Umbilical cord (tissue), 2 donors: Measurements from ENCODE around the gene RPS4Y1. TPM values are rescaled to one million over a fixed set of nuclear protein-coding genes. Genes with fewer than 3 reads are reported as not detected.

Experiments
- DNase-seq: peaks from one replicate; pipeline ENCODE4 v3.0.0-alpha.2; 2015; ENCODE audit warnings: low spot score
- total RNA-seq: library from RNA; depleted of rRNA; stranded (reverse); fragments of >200 nt; gene quantifications from one replicate; pipeline ENCODE4 v1.2.3, GENCODE V29; 2014; ENCODE audit warnings: low replicate concordance; ENCODE audit not compliant: insufficient read depth

RPS4Y1 gene
- total RNA-seq, 1 donor from 2014 or later = 338 TPM

DNA sequence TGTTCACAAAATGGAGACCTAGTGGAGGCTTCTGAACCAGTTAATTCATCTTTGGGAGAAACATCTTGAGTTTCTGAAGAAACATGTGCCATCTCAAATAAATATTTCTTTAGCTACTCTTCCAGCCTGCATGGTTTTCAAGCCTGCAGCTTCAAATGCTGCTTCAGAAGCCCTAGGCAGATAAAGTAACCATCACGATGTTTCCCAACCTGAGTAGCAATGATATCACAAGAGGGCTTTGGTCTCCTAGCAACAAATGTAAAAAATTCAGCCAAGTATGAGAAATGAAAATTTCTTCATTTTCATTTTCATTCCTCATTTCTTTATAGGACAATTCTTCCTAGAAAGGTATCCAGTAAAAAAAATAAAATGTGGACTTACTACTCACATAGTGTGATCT is 42.2 kb downstream of the RPS4Y1 start:
- DNase-seq = peak; percentile 33

DNA sequence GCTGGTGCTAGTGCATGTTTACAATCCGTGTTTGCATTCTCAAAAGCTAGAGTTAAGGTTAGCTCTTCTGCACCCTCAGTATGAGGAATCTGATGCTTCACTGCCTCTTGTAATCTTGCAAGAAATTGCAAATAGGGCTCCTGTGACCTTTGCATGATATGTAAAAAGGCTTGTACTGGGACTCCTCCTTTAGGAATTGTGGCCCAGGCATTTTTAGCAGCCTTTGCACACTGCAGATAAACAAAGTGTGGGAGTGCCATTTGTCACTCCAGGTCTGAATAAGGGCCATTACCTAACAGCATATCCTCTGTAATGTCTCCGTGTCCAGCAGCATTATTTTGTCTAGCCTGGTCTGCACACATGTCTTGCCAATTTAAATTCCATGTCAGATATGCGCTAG is 44.5 kb downstream of the RPS4Y1 start:
- no peak for DNase-seq

DNA sequence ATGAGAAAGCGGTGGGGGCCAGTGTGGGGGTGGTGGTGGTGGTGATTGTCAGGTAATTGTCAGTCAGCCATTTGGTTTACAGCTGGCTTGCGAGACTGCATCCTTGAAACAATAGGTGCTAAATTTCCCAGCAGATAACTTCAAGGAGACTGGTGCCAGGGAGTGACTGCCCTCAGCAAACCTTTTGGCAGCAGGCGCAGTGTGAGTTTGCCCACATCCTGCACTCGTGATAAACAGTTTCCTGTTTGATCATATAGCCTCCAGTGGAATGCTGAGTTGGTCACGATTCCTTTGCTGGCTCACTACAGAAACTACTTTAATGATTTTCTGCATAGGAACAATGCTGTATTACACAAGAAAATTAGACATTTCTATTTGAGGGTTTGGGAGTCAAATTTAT is 46.0 kb downstream of the RPS4Y1 start:
- no peak for DNase-seq

DNA sequence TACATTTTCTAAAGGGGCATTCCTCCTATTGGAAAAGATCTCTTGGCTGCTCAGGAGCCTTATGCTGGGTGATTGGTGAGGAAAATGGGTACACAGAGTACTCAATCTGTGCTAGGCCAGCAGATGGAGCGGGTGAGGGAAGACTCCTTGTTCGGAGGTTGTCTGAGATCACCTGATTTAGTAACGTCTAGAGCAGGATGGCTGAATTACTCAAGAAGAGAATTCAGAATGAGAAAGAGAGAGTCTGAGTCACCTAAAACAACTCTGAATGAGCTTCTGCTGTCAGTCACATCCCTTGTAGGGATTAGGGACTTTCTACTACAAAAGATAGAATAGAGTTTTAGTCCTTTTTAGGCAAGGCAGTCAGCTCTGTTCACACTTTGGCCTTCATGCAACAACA is 46.6 kb downstream of the RPS4Y1 start:
- DNase-seq = no peak

DNA sequence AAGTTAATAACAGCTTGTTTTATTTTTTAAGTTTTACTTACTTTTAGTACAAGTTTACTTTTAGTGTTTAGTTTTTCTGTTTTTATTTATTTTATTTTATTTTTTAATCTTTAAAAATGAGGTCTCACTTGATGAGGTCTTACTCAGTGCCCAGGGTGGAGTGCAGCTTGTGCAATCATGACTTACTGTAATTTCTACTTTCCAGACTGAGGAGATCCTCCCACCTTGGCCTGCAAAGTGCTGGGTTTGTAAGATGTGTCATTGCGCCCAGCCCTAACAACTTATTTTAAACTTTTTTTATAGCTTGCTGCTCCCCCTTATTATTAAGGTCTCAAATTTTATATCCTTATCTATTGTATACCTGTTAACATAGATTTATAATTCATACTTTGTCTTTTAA is 52.1 kb downstream of the RPS4Y1 start:
- DNase-seq = no peak

DNA sequence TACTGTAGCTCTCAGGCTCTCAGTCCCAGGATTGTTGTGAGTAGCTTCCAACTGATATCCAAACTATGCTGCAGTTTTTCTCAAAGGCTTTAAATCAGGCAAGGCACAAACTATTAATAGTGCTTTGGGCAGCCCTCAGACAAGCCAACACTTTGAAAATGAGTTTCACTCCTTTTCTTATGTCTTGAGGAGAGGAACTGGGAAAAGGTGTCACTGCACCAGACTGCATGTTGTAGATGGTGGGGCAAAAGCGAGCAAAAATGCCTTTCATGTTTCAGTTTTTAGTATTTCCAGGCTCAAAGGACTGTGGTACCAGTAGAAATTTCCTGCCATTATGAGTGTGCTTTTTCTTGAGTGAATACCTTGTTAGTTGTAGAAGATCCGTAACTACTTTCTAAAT is 54.6 kb downstream of the RPS4Y1 start:
- peak; percentile 40 for DNase-seq

DNA sequence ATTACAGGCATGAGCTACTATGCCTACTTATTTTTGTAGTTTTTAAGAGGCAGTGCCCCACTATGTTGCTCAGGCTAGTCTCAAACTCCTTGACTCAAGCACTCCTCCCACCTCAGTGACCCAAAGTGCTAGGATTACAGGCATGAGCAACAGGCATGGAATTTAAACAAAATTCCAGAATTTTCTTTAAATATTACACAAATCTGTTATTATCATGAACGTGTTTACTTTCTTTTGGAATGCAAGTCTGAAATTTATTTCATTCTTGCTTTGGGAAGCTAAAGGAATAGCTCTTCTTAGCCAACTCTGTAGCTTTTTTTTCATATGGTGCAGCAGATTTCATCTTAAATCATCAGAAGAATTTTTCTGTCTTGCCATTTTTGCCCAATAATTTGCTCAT is 66.0 kb downstream of the RPS4Y1 start:
- no peak for DNase-seq

DNA sequence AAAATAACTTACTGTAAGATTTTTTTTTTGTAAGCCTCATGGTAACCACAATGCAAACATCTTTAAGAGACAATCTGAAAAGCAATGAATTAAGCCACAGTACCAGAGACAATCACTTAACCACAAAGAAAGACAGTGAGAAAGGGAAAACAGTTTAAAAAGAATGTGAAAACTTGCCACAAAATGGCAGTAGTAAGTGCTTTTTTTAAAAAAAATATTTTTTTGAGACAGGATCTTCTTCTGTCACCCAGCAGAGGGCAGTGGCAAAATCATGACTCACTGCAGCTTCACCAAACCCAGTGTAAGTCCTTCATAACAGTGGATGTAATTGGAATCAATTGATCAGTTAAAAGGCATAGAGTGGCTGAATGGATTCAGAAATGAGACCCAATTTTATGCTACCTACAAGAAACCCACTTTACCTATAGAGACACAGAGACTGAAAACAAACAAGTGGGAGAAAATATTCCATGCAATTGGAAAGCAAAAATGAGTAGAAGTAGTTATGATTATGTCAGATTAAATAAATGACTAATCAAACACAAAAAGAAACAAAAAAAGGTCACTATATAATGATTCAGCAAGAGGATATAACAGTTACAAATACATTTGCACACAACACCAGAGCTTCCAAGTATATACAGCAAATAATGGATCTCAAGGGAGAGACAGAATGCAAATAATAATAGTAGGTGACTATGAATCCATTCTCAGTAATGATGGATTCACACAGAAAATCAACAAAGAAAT is 71.8 kb downstream of the RPS4Y1 start:
- peak; percentile 2 for DNase-seq

Other genes with a start within 250 kb of the RPS4Y1 start
- gene SRY, start 53.9 kb upstream of the RPS4Y1 start, total RNA-seq = not detected
- 17.6 TPM for gene ZFY, start 93.8 kb downstream of the RPS4Y1 start, total RNA-seq